Smooth muscle cell (in vitro differentiated cells): ENCODE measurements around the gene PSMC2. TPM values are rescaled to one million over a fixed set of nuclear protein-coding genes. Genes with fewer than 3 reads are reported as not detected.

ENCODE experiments used
- DNase-seq: peaks from one replicate; lab custom pipeline; 2025; ENCODE audit not compliant: unreplicated experiment; lab: John Stamatoyannopoulos, UW
- H2AFZ ChIP-seq: fragments of 200-600 bp; sonication (generic); 2 replicates; pipeline ENCODE4 v1.6.0; 2016; ENCODE audit warnings: antibody characterized with exemption, low read depth, mild to moderate bottlenecking
- H3F3A ChIP-seq: fragments of 200-600 bp; sonication (generic); 2 replicates; pipeline ENCODE4 v1.6.0; 2017; ENCODE audit warnings: antibody characterized with exemption, low read depth
- H3K27ac ChIP-seq: fragments of 200-600 bp; sonication (generic); 2 replicates; pipeline ENCODE4 v1.5.1; 2016; ENCODE audit warnings: low read depth, mild to moderate bottlenecking
- H3K27me3 ChIP-seq: fragments of 200-600 bp; sonication (generic); 2 replicates; pipeline ENCODE4 v1.6.1; 2016; ENCODE audit warnings: low read depth, mild to moderate bottlenecking
- H3K36me3 ChIP-seq: fragments of 200-600 bp; sonication (generic); 2 replicates; pipeline ENCODE4 v1.5.1; 2016; ENCODE audit warnings: low read depth
- H3K4me1 ChIP-seq: fragments of 200-600 bp; sonication (generic); 2 replicates; pipeline ENCODE4 v1.5.1; 2016; ENCODE audit warnings: low read depth
- H3K4me2 ChIP-seq: fragments of 200-600 bp; sonication (generic); 2 replicates; pipeline ENCODE4 v1.6.0; 2016; ENCODE audit warnings: mild to moderate bottlenecking
- H3K4me3 ChIP-seq: fragments of 200-600 bp; sonication (generic); 2 replicates; pipeline ENCODE4 v1.5.1; 2016; ENCODE audit warnings: mild to moderate bottlenecking
- H3K79me2 ChIP-seq: fragments of 200-600 bp; sonication (generic); 2 replicates; pipeline ENCODE4 v1.6.0; 2016; ENCODE audit warnings: low read depth, mild to moderate bottlenecking
- H3K9ac ChIP-seq: fragments of 200-600 bp; sonication (generic); 2 replicates; pipeline ENCODE4 v1.6.0; 2016; ENCODE audit warnings: low read depth
- H3K9me3 ChIP-seq: fragments of 200-600 bp; sonication (generic); replicated peaks from 2 replicates; pipeline ENCODE4 v1.5.1; 2016; ENCODE audit warnings: low read depth
- H4K20me1 ChIP-seq: fragments of 200-600 bp; sonication (generic); 2 replicates; pipeline ENCODE4 v1.6.0; 2016; ENCODE audit warnings: low read depth
- WGBS: methylation state at CpG from one replicate; pipeline ENCODE4 v1.1.7; 2016; ENCODE audit warnings: low lambda C conversion rate; 5-methylcytosine and 5-hydroxymethylcytosine counted together
- polyA plus RNA-seq: library from polyadenylated mRNA; unstranded; fragments of >200 nt; fragmentation: Nextera tagmentation; extraction: Ambion mirVana; gene quantifications from 2 replicates; pipeline ENCODE4 v1.2.1, GENCODE V29; 2016
- total RNA-seq: library from RNA; depleted of rRNA; stranded (reverse); fragments of >200 nt; gene quantifications from 2 replicates; pipeline ENCODE4 v1.2.3, GENCODE V29; 2014
- TF ChIP-seq, protein P1 (sequence below): fragments of 200-600 bp; sonication (generic); IDR thresholded peaks from 2 replicates; pipeline ENCODE4 v1.5.1; 2017; ENCODE audit warnings: borderline replicate concordance, mild to moderate bottlenecking, antibody characterized with exemption; ENCODE audit not compliant: insufficient read depth, poor library complexity, severe bottlenecking

Gene PSMC2
- total and polyA plus RNA-seq, 2 experiments from 2014 or later, result 129 to 150 TPM

GRCh38 chr7:103391976-103392375 lies 44.5 kb downstream of the PSMC2 start:
- no peaks in the 10 kb centered on the region for H3K4me1 ChIP-seq
- TF ChIP-seq, protein P1, sequence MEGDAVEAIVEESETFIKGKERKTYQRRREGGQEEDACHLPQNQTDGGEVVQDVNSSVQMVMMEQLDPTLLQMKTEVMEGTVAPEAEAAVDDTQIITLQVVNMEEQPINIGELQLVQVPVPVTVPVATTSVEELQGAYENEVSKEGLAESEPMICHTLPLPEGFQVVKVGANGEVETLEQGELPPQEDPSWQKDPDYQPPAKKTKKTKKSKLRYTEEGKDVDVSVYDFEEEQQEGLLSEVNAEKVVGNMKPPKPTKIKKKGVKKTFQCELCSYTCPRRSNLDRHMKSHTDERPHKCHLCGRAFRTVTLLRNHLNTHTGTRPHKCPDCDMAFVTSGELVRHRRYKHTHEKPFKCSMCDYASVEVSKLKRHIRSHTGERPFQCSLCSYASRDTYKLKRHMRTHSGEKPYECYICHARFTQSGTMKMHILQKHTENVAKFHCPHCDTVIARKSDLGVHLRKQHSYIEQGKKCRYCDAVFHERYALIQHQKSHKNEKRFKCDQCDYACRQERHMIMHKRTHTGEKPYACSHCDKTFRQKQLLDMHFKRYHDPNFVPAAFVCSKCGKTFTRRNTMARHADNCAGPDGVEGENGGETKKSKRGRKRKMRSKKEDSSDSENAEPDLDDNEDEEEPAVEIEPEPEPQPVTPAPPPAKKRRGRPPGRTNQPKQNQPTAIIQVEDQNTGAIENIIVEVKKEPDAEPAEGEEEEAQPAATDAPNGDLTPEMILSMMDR, result no peak
- no peak overlapping the region for H3K9ac ChIP-seq
- H2AFZ ChIP-seq, result no peak overlapping the region
- no peaks in the 10 kb centered on the region for H3K36me3 ChIP-seq
- H3K27ac ChIP-seq, result no peak overlapping the region
- no peaks in the 10 kb centered on the region for H3K9me3 ChIP-seq
- H3K4me3 ChIP-seq, result no peak overlapping the region
- no peaks in the 10 kb centered on the region for H3K79me2 ChIP-seq
- DNase-seq, result no peak
- H3F3A ChIP-seq, result no peaks in the 10 kb centered on the region
- whole genome bisulfite sequencing, result 93% methylated on average over 2 of the region's 2 CpGs
- H3K4me2 ChIP-seq, result no peak overlapping the region
- no peaks in the 10 kb centered on the region for H4K20me1 ChIP-seq
- H3K27me3 ChIP-seq, result peaks cover 6% of the 10 kb centered on the region

DNA sequence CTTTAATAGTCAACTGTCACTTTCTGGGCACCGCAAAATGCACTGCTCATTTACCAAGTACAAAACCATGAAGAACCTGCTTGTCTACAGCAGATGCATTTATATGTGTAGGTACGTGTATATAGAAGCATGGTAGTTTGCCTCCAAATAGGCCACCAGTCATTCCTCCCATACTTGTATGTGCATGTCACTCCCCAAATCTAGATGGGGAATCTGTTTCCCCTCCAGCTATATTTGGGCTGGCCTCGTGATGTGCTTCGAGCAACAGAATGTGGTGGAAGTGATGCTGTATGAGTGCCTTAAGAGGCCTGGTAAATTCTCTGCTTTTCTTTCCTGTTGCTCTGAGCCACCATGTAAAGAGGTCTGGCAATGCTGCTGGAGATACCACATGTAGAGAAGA lies 47.1 kb downstream of the PSMC2 start:
- 77% methylated on average over 4 of the region's 4 CpGs for WGBS

GRCh38 chr7:103395071-103395470 lies 47.6 kb downstream of the PSMC2 start:
- TF ChIP-seq, protein P1, result no peak
- Histone ChIP-seq H3K4me2 (no peak overlapping the region), H3K9ac (no peak overlapping the region), H3K27ac (no peak overlapping the region), H3F3A (no peaks in the 10 kb centered on the region), H3K27me3 (no peaks in the 10 kb centered on the region), H3K4me1 (no peaks in the 10 kb centered on the region), H3K36me3 (no peaks in the 10 kb centered on the region), H3K4me3 (no peak overlapping the region), H3K9me3 (no peaks in the 10 kb centered on the region), H3K79me2 (no peaks in the 10 kb centered on the region), H4K20me1 (no peaks in the 10 kb centered on the region), H2AFZ (no peak overlapping the region)
- 73% methylated on average over 1 of the region's 1 CpG for WGBS
- no peak for DNase-seq

More for the DNA sequence above, 47.1 kb downstream of the PSMC2 start:
- Histone ChIP-seq H3K9me3 (no peaks in the 10 kb centered on the region), H3F3A (no peaks in the 10 kb centered on the region), H4K20me1 (no peaks in the 10 kb centered on the region), H2AFZ (no peak overlapping the region), H3K4me3 (no peak overlapping the region), H3K36me3 (no peaks in the 10 kb centered on the region), H3K79me2 (no peaks in the 10 kb centered on the region), H3K9ac (no peak overlapping the region), H3K27me3 (peaks cover under 1% of the 10 kb centered on the region), H3K4me2 (no peak overlapping the region), H3K4me1 (no peaks in the 10 kb centered on the region), H3K27ac (no peak overlapping the region)
- no peak for DNase-seq
- TF ChIP-seq, protein P1, result no peak

DNA sequence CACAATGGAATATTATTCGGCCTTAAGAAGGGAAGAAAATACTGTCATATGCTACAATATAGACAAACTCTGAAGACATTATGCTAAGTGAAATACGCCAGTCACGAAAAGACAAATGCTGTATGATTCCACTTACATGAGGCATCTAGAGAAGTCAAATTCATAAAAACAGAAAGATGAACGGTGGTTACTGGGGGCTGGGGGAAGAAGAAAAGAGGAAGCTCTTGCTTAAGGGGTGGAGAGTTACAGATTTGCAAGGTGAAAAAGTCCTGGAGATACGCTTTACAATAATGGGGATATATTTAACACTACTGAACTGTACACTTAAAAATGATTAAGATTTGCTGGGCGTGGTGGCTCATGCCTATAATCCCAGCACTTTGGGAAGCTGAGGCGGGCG lies 49.0 kb downstream of the PSMC2 start:
- Histone ChIP-seq H3K79me2 (no peaks in the 10 kb centered on the region), H3K27me3 (no peaks in the 10 kb centered on the region), H3K36me3 (no peaks in the 10 kb centered on the region), H2AFZ (no peak overlapping the region), H3F3A (no peaks in the 10 kb centered on the region), H3K4me1 (no peaks in the 10 kb centered on the region), H3K9ac (no peak overlapping the region), H3K4me3 (no peak overlapping the region), H3K9me3 (no peaks in the 10 kb centered on the region), H3K4me2 (no peak overlapping the region), H4K20me1 (no peaks in the 10 kb centered on the region), H3K27ac (no peak overlapping the region)
- TF ChIP-seq, protein P1, result no peak
- DNase-seq, result no peak
- 68% methylated on average over 8 of the region's 8 CpGs for WGBS
